GM21825 (cell line): ENCODE measurements around the gene ARHGAP31.
"Not testable (repeated sequence)": the region's sequence is repeated elsewhere in the genome, so short reads cannot be mapped to it uniquely, and the experiment has no call there.

Experiments
- ATAC-seq: cut with Tn5 transposase; IDR thresholded peaks from one replicate; pipeline ENCODE4 v1.9.1; 2021; ENCODE audit warnings: mild to moderate bottlenecking, moderate library complexity; ENCODE audit not compliant: unreplicated experiment

ARHGAP31 gene

GRCh38 chr3:119318876-119319275, 24.7 kb downstream of the ARHGAP31 start:
- no peak for ATAC-seq

- no peak for ATAC-seq
These were observed 25.1 kb downstream of the ARHGAP31 start for GRCh38 chr3:119319311-119319710.

- ATAC-seq: not testable (repeated sequence)
These were observed 26.6 kb downstream of the ARHGAP31 start for GRCh38 chr3:119320785-119321184.

GRCh38 chr3:119322021-119322834, 28.0 kb downstream of the ARHGAP31 start:
- peak; percentile 29 for ATAC-seq

GRCh38 chr3:119322835-119323722, 28.9 kb downstream of the ARHGAP31 start:
- ATAC-seq: peak; percentile 83

- ATAC-seq: no peak
These were observed 29.5 kb downstream of the ARHGAP31 start for GRCh38 chr3:119323723-119324085.

- ATAC-seq: no peak
These were observed 30.7 kb downstream of the ARHGAP31 start for GRCh38 chr3:119324899-119325298.

- no peak for ATAC-seq
These were observed 32.8 kb downstream of the ARHGAP31 start for GRCh38 chr3:119326976-119327375.

GRCh38 chr3:119329551-119329950, 35.4 kb downstream of the ARHGAP31 start:
- ATAC-seq: no peak

- ATAC-seq: no peak
These were observed 36.0 kb downstream of the ARHGAP31 start for GRCh38 chr3:119330181-119330580.

- no peak for ATAC-seq
These were observed 36.7 kb downstream of the ARHGAP31 start for GRCh38 chr3:119330858-119331257.

GRCh38 chr3:119331661-119332060, 37.5 kb downstream of the ARHGAP31 start:
- no peak for ATAC-seq

GRCh38 chr3:119333773-119334509, 39.8 kb downstream of the ARHGAP31 start:
- ATAC-seq: no peak

GRCh38 chr3:119336823-119337222, 42.6 kb downstream of the ARHGAP31 start:
- ATAC-seq: no peak

- ATAC-seq: not testable (repeated sequence)
These were observed 43.2 kb downstream of the ARHGAP31 start for GRCh38 chr3:119337407-119337806.

- ATAC-seq: no peak
These were observed 44.6 kb downstream of the ARHGAP31 start for GRCh38 chr3:119338754-119339153.

- ATAC-seq: no peak
These were observed 45.8 kb downstream of the ARHGAP31 start for GRCh38 chr3:119340014-119340413.

GRCh38 chr3:119340446-119340845, 46.3 kb downstream of the ARHGAP31 start:
- ATAC-seq: no peak

GRCh38 chr3:119342176-119342575, 48.0 kb downstream of the ARHGAP31 start:
- ATAC-seq: no peak

- peak; percentile 86 for ATAC-seq
These were observed 49.5 kb downstream of the ARHGAP31 start for GRCh38 chr3:119343719-119344118.

- ATAC-seq: no peak
These were observed 51.9 kb downstream of the ARHGAP31 start for GRCh38 chr3:119346076-119346496.
